BLaER1 (cell line): ENCODE measurements around the gene SH3D21.

ENCODE experiments used
- H3K27ac ChIP-seq: shearing (Covaris generic); formaldehyde crosslinking; 2 replicates; pipeline ENCODE4 v1.8.1; 2022
- H3K27me3 ChIP-seq: shearing (Covaris generic); formaldehyde crosslinking; 2 replicates; pipeline ENCODE4 v1.8.1; 2022
- H3K36me3 ChIP-seq: shearing (Covaris generic); formaldehyde crosslinking; 2 replicates; pipeline ENCODE4 v1.8.1; 2022
- H3K4me1 ChIP-seq: shearing (Covaris generic); formaldehyde crosslinking; 2 replicates; pipeline ENCODE4 v1.8.1; 2022
- H3K4me2 ChIP-seq: shearing (Covaris generic); formaldehyde crosslinking; 2 replicates; pipeline ENCODE4 v1.8.1; 2022
- H3K4me3 ChIP-seq: shearing (Covaris generic); formaldehyde crosslinking; 2 replicates; pipeline ENCODE4 v1.8.1; 2022
- H3K9ac ChIP-seq: shearing (Covaris generic); formaldehyde crosslinking; 2 replicates; pipeline ENCODE4 v1.8.1; 2022
- H3K9me3 ChIP-seq: shearing (Covaris generic); formaldehyde crosslinking; 2 replicates; pipeline ENCODE4 v1.8.1; 2022
- H4K20me1 ChIP-seq: shearing (Covaris generic); formaldehyde crosslinking; 2 replicates; pipeline ENCODE4 v1.8.1; 2022
- Cebpa-rat ChIP-seq: shearing (Covaris generic); IDR thresholded peaks from 2 replicates; pipeline ENCODE4 v1.8.1; 2022

The SH3D21 gene

DNA sequence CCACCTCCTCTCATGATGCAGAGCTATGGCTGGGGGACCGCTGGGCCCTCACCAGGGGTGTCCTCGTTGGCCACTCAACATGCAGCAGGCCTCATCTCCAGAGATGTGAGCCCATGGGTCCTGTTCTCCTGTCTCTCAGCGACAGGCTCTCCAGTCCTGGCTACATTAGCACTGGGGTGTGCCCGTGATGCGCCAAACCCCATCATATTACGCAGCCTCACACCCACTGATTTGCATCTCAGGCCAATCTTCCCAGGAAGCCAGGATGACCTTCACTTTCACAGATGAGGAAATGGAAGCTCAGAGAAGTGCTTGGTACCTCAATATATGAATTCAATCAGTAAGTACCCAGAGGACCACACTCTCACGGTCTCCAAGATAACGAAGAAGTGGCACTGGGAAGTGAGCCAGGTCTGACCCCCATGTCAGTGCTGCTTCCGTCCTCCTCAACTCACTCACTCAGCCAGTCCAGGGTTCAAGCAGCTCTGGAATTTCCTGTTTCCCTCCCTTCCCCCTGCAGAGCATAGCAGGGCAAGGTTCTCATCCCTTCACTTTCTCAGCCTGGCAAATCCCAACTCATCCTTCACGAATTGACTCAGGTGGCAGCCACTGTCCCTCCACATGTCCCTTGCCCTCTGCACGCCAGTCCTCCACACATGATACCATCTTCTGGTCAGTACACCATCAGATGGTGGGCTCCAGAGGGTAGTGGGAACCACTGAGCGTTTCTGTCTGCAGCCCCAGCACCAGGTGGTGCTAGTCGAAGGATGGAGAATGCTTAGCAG, 46.1 kb downstream of the SH3D21 start:
- H4K20me1 ChIP-seq: peaks cover 25% of the 10 kb centered on the region; the same call in 1 of the 2 replicates
- no peak overlapping the region for H3K27ac ChIP-seq
- no peaks in the 10 kb centered on the region for H3K27me3 ChIP-seq
- no peak for TF ChIP-seq Cebpa-rat
- H3K4me1 ChIP-seq: peaks cover 56% of the 10 kb centered on the region
- H3K4me2 ChIP-seq: peak overlapping the region; percentile 82
- no peak overlapping the region for H3K4me3 ChIP-seq
- no peaks in the 10 kb centered on the region for H3K9me3 ChIP-seq
- H3K36me3 ChIP-seq: peaks cover 73% of the 10 kb centered on the region
- H3K9ac ChIP-seq: no peak overlapping the region

DNA sequence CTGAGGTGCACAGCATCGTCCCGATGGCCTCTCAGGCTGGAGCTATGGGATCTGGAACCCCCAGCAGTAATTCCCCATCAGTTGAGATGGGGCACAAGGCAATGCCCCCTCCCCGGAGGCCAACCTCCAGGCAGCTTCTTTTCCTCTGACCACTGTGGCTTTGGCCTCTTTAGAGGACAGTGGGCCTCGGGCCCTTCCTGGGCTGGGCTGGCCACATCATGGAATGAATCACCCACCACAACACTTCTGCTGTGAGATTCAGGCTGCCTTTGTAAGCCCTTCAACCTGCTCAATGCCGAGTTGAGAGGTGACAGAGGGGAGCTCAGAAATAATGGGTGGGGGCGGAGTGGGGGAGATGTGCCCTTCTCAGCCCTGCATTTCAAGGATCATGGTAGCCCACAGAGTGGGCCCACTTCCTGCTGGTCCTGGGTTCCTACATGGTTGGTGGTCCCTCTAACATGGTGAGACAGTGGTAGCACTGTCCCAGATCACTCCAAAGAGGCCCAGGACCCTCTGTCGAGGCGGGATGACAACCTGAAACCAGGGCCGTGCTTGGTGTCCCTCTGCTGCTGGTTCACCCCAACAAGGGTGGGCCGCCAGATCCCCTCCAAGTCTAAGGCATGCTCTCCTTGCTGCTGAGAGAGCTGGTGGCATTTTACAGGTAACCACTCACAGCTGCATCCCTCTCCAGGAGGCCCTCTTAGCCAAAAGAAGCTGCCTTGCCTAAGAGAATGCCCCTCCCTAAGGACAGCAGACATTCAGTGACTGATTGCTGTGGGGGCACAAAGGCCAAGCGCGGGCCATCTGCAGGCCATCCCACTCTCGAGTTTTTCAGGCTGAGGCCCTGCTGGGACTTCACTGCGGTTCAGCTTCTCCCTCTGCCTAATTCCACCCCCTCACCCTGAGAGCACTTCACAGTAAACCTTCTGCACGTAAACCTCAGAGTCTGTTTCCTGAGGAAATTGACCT, 47.0 kb downstream of the SH3D21 start:
- Histone ChIP-seq H4K20me1 (peaks cover 34% of the 10 kb centered on the region), H3K4me3 (no peak overlapping the region), H3K36me3 (peaks cover 73% of the 10 kb centered on the region), H3K27ac (no peak overlapping the region), H3K4me2 (peak overlapping the region; percentile 82; the same call in 1 of the 2 replicates), H3K4me1 (peaks cover 59% of the 10 kb centered on the region), H3K9ac (no peak overlapping the region), H3K9me3 (no peaks in the 10 kb centered on the region), H3K27me3 (no peaks in the 10 kb centered on the region)
- no peak for TF ChIP-seq Cebpa-rat

DNA sequence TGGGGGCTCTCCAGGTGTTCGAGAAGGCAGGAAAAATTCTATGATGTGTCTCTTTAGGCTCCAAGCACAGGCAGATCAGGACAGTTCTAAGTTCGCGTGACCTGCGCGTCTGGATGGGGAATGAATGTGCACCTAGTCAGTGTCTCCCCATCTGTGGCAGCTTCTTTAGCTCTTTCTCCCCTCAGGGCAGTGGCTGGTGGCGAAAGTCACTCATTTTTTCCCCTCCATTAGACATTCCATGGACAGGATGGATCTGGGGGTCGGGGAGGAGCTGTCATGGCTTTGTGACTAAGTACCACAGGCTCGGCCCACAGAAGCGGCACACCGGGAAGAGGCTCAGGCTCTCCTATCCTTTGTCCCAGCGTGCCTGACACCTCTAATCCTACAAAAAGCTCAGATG, 48.3 kb downstream of the SH3D21 start:
- Histone ChIP-seq H3K36me3 (peaks cover 71% of the 10 kb centered on the region), H3K4me3 (no peak overlapping the region), H3K9me3 (no peaks in the 10 kb centered on the region), H3K27me3 (no peaks in the 10 kb centered on the region), H3K4me2 (no peak overlapping the region), H3K9ac (no peak overlapping the region), H3K27ac (no peak overlapping the region), H3K4me1 (peaks cover 66% of the 10 kb centered on the region), H4K20me1 (peaks cover 44% of the 10 kb centered on the region)
- no peak for TF ChIP-seq Cebpa-rat

DNA sequence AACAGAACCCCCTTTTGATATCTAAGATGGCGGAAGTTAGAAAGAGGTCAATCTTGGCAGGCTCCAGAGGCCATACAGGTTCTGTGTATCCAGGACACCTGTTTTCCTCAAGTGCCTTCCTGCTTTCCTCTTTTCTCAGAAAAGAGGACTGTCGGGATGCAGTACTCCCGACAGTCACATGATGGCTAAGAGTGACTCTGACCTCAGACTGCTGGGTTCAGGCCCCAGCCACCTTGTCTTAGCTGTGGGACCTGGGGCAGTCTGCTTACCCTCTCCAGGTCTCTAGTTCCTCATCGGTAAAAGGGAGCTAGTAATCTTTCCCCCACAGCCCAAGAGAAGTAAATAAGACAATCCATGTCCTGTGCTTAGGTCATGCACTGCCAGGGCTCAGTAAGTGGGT, 49.6 kb downstream of the SH3D21 start:
- H4K20me1 ChIP-seq: peaks cover 53% of the 10 kb centered on the region
- no peaks in the 10 kb centered on the region for H3K27me3 ChIP-seq
- peaks cover 67% of the 10 kb centered on the region for H3K4me1 ChIP-seq
- no peak overlapping the region for H3K4me2 ChIP-seq
- H3K9ac ChIP-seq: no peak overlapping the region
- TF ChIP-seq Cebpa-rat: no peak
- no peak overlapping the region for H3K27ac ChIP-seq
- H3K4me3 ChIP-seq: no peak overlapping the region
- H3K36me3 ChIP-seq: peaks cover 66% of the 10 kb centered on the region
- H3K9me3 ChIP-seq: no peaks in the 10 kb centered on the region

DNA sequence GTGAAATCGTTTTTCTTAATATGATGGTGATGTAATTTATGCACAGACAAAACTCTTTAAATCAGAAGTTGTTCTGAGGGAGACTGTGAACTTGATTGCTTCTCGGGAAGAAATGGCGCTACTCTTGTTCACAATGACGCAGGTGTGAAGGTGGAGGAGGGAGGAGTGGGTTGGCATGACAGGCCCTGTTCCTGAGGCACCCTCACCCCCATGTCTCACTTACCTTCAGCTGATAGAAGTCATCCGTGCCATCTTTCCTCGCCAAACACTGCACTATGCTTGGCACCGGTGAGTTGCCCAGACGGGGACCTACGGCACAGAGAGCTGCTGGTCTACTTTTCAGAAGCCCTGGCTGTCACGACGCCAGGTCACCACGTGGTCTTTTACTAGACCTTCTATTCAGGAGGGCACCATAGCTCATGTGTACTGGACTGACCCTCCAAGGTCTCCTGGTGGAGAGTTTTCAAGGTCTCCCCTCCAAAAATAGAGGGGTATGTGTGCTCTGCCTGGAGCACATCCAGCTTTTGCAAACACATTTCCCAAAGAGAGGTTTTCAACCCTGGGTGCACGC, 52.4 kb downstream of the SH3D21 start:
- Histone ChIP-seq H3K9ac (no peak overlapping the region), H3K4me3 (no peak overlapping the region), H3K27me3 (no peaks in the 10 kb centered on the region), H3K4me2 (peak overlapping the region; percentile 90), H3K36me3 (peaks cover 62% of the 10 kb centered on the region), H4K20me1 (peaks cover 40% of the 10 kb centered on the region), H3K27ac (peak overlapping the region; percentile 37; the same call in 1 of the 2 replicates), H3K9me3 (no peaks in the 10 kb centered on the region), H3K4me1 (peaks cover 54% of the 10 kb centered on the region)
- no peak for TF ChIP-seq Cebpa-rat

DNA sequence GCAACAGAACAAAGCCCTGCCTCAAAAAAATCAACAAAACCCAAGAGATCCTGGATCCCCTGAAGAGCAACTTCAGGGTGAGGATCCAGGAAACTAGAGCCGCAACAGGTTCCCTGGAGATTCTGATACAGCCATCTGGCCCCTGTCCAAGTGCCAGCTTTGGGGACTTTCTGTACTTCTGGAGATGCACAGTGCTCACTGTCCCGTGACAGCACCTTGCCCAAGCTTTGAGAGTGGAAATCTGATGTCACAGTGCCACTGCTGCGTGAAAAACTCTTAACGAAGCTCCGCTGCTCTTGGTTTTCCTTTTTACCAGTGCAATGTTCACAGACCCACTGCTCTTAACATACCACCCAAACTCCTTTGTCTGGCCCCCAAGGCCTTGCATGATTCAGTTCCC, 53.2 kb downstream of the SH3D21 start:
- H3K27me3 ChIP-seq: no peaks in the 10 kb centered on the region
- peaks cover 54% of the 10 kb centered on the region for H3K36me3 ChIP-seq
- peak overlapping the region; percentile 34; the same call in 1 of the 2 replicates for H3K9ac ChIP-seq
- H3K4me3 ChIP-seq: peak overlapping the region; percentile 43
- H3K9me3 ChIP-seq: no peaks in the 10 kb centered on the region
- no peak for TF ChIP-seq Cebpa-rat
- H3K27ac ChIP-seq: peak overlapping the region; percentile 77
- peaks cover 50% of the 10 kb centered on the region for H3K4me1 ChIP-seq
- H3K4me2 ChIP-seq: peak overlapping the region; percentile 90
- H4K20me1 ChIP-seq: peaks cover 40% of the 10 kb centered on the region

DNA sequence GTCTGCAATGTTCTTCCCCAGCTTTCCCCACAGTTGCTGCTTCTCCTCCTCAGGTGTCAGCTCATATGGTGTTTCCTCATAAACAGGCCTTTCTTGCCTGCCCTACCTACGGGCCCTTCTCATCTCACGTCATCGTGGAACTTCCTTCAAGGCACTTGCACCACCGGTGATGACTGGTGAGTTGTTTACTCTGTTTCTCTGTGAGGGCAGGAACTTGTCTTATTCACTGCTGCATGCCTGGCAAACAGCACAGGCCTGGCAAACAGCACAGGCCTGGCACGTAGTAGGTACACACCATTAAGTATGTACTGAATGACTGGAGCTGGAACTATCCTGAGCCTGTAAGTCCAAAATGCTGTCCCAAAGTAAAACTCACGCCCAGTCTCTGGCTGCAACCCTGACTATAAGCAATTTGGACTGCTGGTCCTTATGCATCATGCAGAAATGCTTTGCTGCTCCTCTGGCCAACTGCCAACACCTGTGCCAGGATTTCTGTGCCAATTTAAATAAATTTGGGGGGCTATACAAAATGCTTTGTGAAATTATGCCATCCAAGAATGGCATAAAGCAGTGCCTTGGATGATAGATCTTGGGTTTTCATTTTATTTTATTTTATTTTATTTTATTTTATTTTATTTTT, 53.9 kb downstream of the SH3D21 start:
- Histone ChIP-seq H3K4me3 (peak overlapping the region; percentile 43), H3K4me2 (peak overlapping the region; percentile 90), H3K9me3 (no peaks in the 10 kb centered on the region), H3K27ac (peak overlapping the region; percentile 77), H3K27me3 (no peaks in the 10 kb centered on the region), H3K9ac (peak overlapping the region; percentile 34; the same call in 1 of the 2 replicates), H3K36me3 (peaks cover 47% of the 10 kb centered on the region), H3K4me1 (peaks cover 53% of the 10 kb centered on the region), H4K20me1 (peaks cover 40% of the 10 kb centered on the region)
- no peak for TF ChIP-seq Cebpa-rat

DNA sequence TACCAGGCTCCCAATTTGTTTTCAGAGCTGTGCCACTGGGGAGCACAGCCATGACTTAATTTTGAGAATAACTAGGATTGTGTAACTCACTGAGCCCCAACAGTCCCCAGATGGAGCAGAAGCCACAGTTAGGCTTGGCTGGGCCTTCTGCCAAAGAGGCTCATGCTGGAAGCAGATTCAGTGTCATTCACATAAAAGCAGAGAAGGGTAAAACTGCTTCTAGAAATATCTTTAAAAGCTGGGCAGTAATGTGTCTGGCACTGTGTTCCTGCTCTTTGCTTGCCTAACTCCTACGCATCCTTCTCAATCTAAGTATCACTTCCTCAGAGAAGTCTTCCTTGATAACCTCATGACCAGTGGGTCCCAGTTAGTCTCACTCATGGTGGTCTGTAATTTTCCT, 59.2 kb downstream of the SH3D21 start:
- H3K4me1 ChIP-seq: peaks cover 70% of the 10 kb centered on the region
- H3K4me2 ChIP-seq: peak overlapping the region; percentile 81
- H3K4me3 ChIP-seq: no peak overlapping the region
- H3K27ac ChIP-seq: peak overlapping the region; percentile 12; the same call in 1 of the 2 replicates
- H3K36me3 ChIP-seq: peaks cover 20% of the 10 kb centered on the region
- peaks cover 36% of the 10 kb centered on the region for H4K20me1 ChIP-seq
- TF ChIP-seq Cebpa-rat: peak; percentile 48; the same call in 1 of the 2 replicates
- no peaks in the 10 kb centered on the region for H3K27me3 ChIP-seq
- H3K9ac ChIP-seq: 0 out of 2 replicates have a peak overlapping the region, but pooled peaks have one; percentile 43
- no peaks in the 10 kb centered on the region for H3K9me3 ChIP-seq

DNA sequence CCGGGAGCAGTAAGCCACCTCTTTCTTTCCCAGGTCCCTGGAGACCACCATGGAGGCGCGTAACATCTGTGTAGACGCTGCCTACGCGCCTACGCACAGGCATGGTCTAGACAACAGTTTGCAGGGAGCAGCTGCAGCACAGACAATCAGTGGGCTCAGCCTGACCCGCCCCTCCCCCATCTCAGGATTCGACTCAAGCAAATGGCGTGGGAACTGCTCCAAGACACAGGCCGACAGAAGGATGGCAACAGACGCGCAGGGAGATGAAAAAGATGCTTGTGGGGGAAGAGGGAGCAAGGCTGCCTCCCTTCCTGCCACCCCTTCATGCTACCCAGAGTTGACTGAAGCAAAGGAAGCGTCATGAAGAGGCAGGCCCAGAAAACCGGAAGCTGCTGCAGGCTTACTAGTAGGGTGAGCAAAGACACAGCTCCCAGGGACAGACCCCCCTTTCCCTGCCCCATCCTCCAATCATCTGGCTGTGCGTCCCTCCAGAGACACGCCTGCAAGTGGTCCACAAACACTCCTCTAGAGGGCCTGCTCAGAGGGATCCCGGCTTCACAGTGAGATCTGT, 60.0 kb downstream of the SH3D21 start:
- peaks cover 20% of the 10 kb centered on the region for H3K36me3 ChIP-seq
- H3K9me3 ChIP-seq: no peaks in the 10 kb centered on the region
- peaks cover 70% of the 10 kb centered on the region for H3K4me1 ChIP-seq
- no peak for TF ChIP-seq Cebpa-rat
- peak overlapping the region; percentile 81 for H3K4me2 ChIP-seq
- no peak overlapping the region for H3K9ac ChIP-seq
- H4K20me1 ChIP-seq: peaks cover 35% of the 10 kb centered on the region
- H3K27ac ChIP-seq: peak overlapping the region; percentile 12; the same call in 1 of the 2 replicates
- no peak overlapping the region for H3K4me3 ChIP-seq
- no peaks in the 10 kb centered on the region for H3K27me3 ChIP-seq
